Prostate gland (tissue), 2 donors: ENCODE results near the gene CORIN.

Source experiments
- POLR2A ChIP-seq: fragments of 450-650 bp; IDR thresholded peaks from one replicate; pipeline ENCODE4 v1.6.1; 2016; ENCODE audit warnings: antibody characterized with exemption, mild to moderate bottlenecking
- TF ChIP-seq, protein P1 (sequence below), 4 experiments: fragments of 200-600 bp in 2 of 4; fragments of 450-650 bp in 2 of 4; sonication (generic) in 2 of 4; IDR thresholded peaks; 1 replicate in 3 of 4; 2 replicates in 1 of 4; pipeline ENCODE4 v1.5.1; 2016 to 2019; ENCODE audit warnings: antibody characterized with exemption in 4 of 4, mild to moderate bottlenecking in 2 of 4, moderate library complexity in 2 of 4

DNA sequence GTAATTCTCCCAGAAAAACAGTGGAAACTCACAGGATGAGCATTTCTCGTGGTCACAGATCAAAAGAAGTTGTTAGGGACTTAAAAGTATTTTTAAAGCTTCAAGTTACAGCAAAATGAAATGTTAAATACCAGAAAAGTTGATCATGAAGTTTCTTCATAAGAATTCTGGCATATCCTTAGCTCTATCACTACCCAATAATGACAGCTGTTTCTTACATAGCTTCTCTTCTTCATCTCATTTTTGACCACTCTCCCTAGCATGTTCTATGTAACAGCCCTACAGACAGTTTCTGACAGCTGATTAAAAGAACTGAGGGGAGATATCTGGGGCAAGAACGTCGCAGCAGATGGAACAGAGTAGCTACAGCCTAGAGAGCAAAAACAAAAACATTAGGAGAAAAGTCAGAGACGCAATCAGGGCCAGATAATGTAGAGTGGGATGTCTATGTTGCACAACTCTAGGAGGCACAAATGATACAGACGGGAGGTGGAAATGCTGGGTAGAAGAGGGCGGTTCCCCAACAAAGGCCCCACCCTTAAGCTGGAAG, 108.7 kb downstream of the CORIN start:
- TF ChIP-seq POLR2A: no peak
- TF ChIP-seq, protein P1, sequence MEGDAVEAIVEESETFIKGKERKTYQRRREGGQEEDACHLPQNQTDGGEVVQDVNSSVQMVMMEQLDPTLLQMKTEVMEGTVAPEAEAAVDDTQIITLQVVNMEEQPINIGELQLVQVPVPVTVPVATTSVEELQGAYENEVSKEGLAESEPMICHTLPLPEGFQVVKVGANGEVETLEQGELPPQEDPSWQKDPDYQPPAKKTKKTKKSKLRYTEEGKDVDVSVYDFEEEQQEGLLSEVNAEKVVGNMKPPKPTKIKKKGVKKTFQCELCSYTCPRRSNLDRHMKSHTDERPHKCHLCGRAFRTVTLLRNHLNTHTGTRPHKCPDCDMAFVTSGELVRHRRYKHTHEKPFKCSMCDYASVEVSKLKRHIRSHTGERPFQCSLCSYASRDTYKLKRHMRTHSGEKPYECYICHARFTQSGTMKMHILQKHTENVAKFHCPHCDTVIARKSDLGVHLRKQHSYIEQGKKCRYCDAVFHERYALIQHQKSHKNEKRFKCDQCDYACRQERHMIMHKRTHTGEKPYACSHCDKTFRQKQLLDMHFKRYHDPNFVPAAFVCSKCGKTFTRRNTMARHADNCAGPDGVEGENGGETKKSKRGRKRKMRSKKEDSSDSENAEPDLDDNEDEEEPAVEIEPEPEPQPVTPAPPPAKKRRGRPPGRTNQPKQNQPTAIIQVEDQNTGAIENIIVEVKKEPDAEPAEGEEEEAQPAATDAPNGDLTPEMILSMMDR (IDR thresholded peaks at IDR 0.05): no peak
